G401.6 (cell line): ENCODE results near the gene AUTS2.

Source experiments
- FAIRE-seq: peaks from 2 replicates; lab custom pipeline; 2012; peaks lifted over from hg19 to GRCh38; lab: Jason Lieb, UNC

AUTS2 gene

GRCh38 chr7:70316745-70317144 lies 718.5 kb downstream of the AUTS2 start:
- FAIRE-seq, result no peak

- FAIRE-seq, result no peak
Observed at GRCh38 chr7:70317356-70317755, 719.1 kb downstream of the AUTS2 start.

GRCh38 chr7:70318511-70318910 lies 720.2 kb downstream of the AUTS2 start:
- FAIRE-seq, result no peak

- no peak for FAIRE-seq
Observed at GRCh38 chr7:70319057-70319456, 720.8 kb downstream of the AUTS2 start.

GRCh38 chr7:70321016-70321590 lies 722.8 kb downstream of the AUTS2 start:
- no peak for FAIRE-seq

GRCh38 chr7:70322856-70323255 lies 724.6 kb downstream of the AUTS2 start:
- no peak for FAIRE-seq

GRCh38 chr7:70325509-70326101 lies 727.3 kb downstream of the AUTS2 start:
- no peak for FAIRE-seq

GRCh38 chr7:70334295-70334694 lies 736.0 kb downstream of the AUTS2 start:
- FAIRE-seq, result no peak

GRCh38 chr7:70334871-70335270 lies 736.6 kb downstream of the AUTS2 start:
- FAIRE-seq, result no peak

- FAIRE-seq, result no peak
Observed at GRCh38 chr7:70336536-70336935, 738.3 kb downstream of the AUTS2 start.

GRCh38 chr7:70338015-70338414 lies 739.7 kb downstream of the AUTS2 start:
- no peak for FAIRE-seq

- no peak for FAIRE-seq
Observed at GRCh38 chr7:70340236-70340635, 742.0 kb downstream of the AUTS2 start.

- FAIRE-seq, result no peak
Observed at GRCh38 chr7:70341446-70341845, 743.2 kb downstream of the AUTS2 start.

- no peak for FAIRE-seq
Observed at GRCh38 chr7:70343519-70343918, 745.2 kb downstream of the AUTS2 start.

GRCh38 chr7:70344726-70345125 lies 746.5 kb downstream of the AUTS2 start:
- FAIRE-seq, result no peak

- no peak for FAIRE-seq
Observed at GRCh38 chr7:70346844-70347462, 748.7 kb downstream of the AUTS2 start.

- FAIRE-seq, result no peak
Observed at GRCh38 chr7:70347463-70348254, 749.4 kb downstream of the AUTS2 start.

GRCh38 chr7:70349031-70349430 lies 750.8 kb downstream of the AUTS2 start:
- no peak for FAIRE-seq

GRCh38 chr7:70349819-70350218 lies 751.5 kb downstream of the AUTS2 start:
- FAIRE-seq, result no peak

- FAIRE-seq, result no peak
Observed at GRCh38 chr7:70352088-70352487, 753.8 kb downstream of the AUTS2 start.

GRCh38 chr7:70352906-70353305 lies 754.6 kb downstream of the AUTS2 start:
- no peak for FAIRE-seq

GRCh38 chr7:70353330-70353945 lies 755.2 kb downstream of the AUTS2 start:
- FAIRE-seq, result no peak

- no peak for FAIRE-seq
Observed at GRCh38 chr7:70353946-70354335, 755.7 kb downstream of the AUTS2 start.
